HepG2 (cell line): ENCODE results near the gene NFIL3. TPM values are rescaled to one million over a fixed set of nuclear protein-coding genes. Genes with fewer than 3 reads are reported as not detected.

Experiments
- ATAC-seq: fragments of 200-7000 bp; cut with Tn5 transposase; 3 replicates; pipeline ENCODE4 v1.9.1; 2020; ENCODE audit warnings: mild to moderate bottlenecking, moderate library complexity
- BruUV-seq: library from RNA; stranded (reverse); fragments of 400-500 nt; replicated peaks from 2 replicates; lab custom pipeline; 2021; lab: Mats Ljungman, UMichigan
- CTCF ChIA-PET: fragments of 300-600 bp; formaldehyde crosslinking; extraction: SDS; loops from one replicate; lab custom pipeline; 2021; ENCODE audit warnings: low total read pairs, inconsistent platforms, low intra/inter-chr PET ratio; lab: Yijun Ruan, JAX
- POLR2A ChIA-PET: fragments of 350-600 bp; sonication (Branson Sonifier 250); formaldehyde crosslinking; loops from one replicate; lab custom pipeline; 2020; ENCODE audit warnings: antibody characterized with exemption, inconsistent platforms; lab: Yijun Ruan, JAX
- DNase-seq: peaks from one replicate; pipeline ENCODE4 v3.0.0-alpha.2; 2015; ENCODE audit warnings: low spot score
- FAIRE-seq: peaks from 3 replicates; lab custom pipeline; 2011; peaks lifted over from hg19 to GRCh38; lab: Jason Lieb, UNC
- H2AFZ ChIP-seq: one replicate; pipeline ENCODE4 v1.6.1; 2011; ENCODE audit warnings: low read length, inconsistent platforms
- H3K27ac ChIP-seq: fragments of 300-600 bp; 3 replicates; pipeline ENCODE4 v1.8.0; 2011; ENCODE audit warnings: mixed run types, mild to moderate bottlenecking, mixed read lengths, low read length, inconsistent platforms; ENCODE audit not compliant: insufficient read depth; ENCODE audit errors: extremely low read length
- H3K27me3 ChIP-seq, 2 experiments: fragments of 200-600 bp in 1 of 2; 2 replicates in 1 of 2; 3 replicates in 1 of 2; pipeline versions ENCODE4 v1.6.0 to v1.8.0; 2011; ENCODE audit warnings: low read length in 2 of 2, mild to moderate bottlenecking in 2 of 2, moderate library complexity in 2 of 2, inconsistent platforms in 1 of 2; ENCODE audit not compliant: insufficient read depth in 2 of 2, control insufficient read depth in 1 of 2
- H3K36me3 ChIP-seq, 2 experiments: fragments of 200-600 bp in 1 of 2; replicated peaks in 1 of 2; 2 replicates in 1 of 2; 3 replicates in 1 of 2; pipeline versions ENCODE4 v1.5.1 to v1.8.0; 2011; ENCODE audit warnings: low read length in 2 of 2, inconsistent platforms in 1 of 2; ENCODE audit not compliant: insufficient read depth in 2 of 2, control insufficient read depth in 1 of 2
- H3K4me1 ChIP-seq: 2 replicates; pipeline ENCODE4 v1.5.1; 2012; ENCODE audit warnings: low read length, inconsistent platforms; ENCODE audit not compliant: insufficient read depth
- H3K4me2 ChIP-seq: 2 replicates; pipeline ENCODE4 v1.6.0; 2011; ENCODE audit warnings: low read depth, low read length, inconsistent platforms
- H3K4me3 ChIP-seq, 3 experiments: fragments of 200-600 bp in 1 of 3; sonication (generic), shearing (Covaris generic) in 1 of 3; replicated peaks in 1 of 3; 2 replicates each; pipeline ENCODE4 v1.5.1; 2011 to 2016; ENCODE audit warnings: low read length in 3 of 3, inconsistent platforms in 2 of 3, low read depth in 2 of 3, mild to moderate bottlenecking in 2 of 3, control low read depth in 1 of 3, mixed read lengths in 1 of 3; ENCODE audit not compliant: insufficient read depth in 1 of 3
- H3K79me2 ChIP-seq: one replicate; pipeline ENCODE4 v1.6.1; 2011; ENCODE audit warnings: low read length, inconsistent platforms; ENCODE audit not compliant: insufficient read depth
- H3K9ac ChIP-seq: 2 replicates; pipeline ENCODE4 v1.6.0; 2011; ENCODE audit warnings: mild to moderate bottlenecking, low read depth, low read length, inconsistent platforms; ENCODE audit not compliant: insufficient read depth
- H3K9me3 ChIP-seq: 2 replicates; pipeline ENCODE4 v1.5.1; 2012; ENCODE audit warnings: mild to moderate bottlenecking, low read length
- H4K20me1 ChIP-seq: 2 replicates; pipeline ENCODE4 v1.6.0; 2011; ENCODE audit warnings: inconsistent platforms, mild to moderate bottlenecking, low read length, moderate library complexity; ENCODE audit not compliant: insufficient read depth
- CTCF ChIP-seq: sonication (generic); formaldehyde crosslinking; IDR thresholded peaks from 2 replicates; pipeline ENCODE4 v1.5.0; 2020; ENCODE audit warnings: mild to moderate bottlenecking, missing genetic modification reagents, moderate library complexity
- HNF4G ChIP-seq, 2 experiments: sonication (generic) in 1 of 2; formaldehyde crosslinking in 1 of 2; IDR thresholded peaks; 2 replicates each; pipeline versions ENCODE4 v1.4.0 to v1.6.1; 2011 to 2020; ENCODE audit warnings: borderline replicate concordance in 2 of 2, low read depth in 2 of 2, mild to moderate bottlenecking in 2 of 2, low read length in 1 of 2, missing genetic modification reagents in 1 of 2, moderate library complexity in 1 of 2
- KAT7 ChIP-seq: IDR thresholded peaks from 2 replicates; pipeline ENCODE4 v1.6.1; 2018; ENCODE audit warnings: borderline replicate concordance, missing compliant biosample characterization
- MED13 ChIP-seq: sonication (generic); formaldehyde crosslinking; IDR thresholded peaks from 2 replicates; pipeline ENCODE4 v1.5.0; 2020; ENCODE audit warnings: missing genetic modification reagents
- NFATC3 ChIP-seq: sonication (generic); formaldehyde crosslinking; IDR thresholded peaks from 2 replicates; pipeline ENCODE4 v1.5.1; 2020; ENCODE audit warnings: mild to moderate bottlenecking, missing genetic modification reagents
- PHF8 ChIP-seq: sonication (generic); formaldehyde crosslinking; IDR thresholded peaks from 2 replicates; pipeline ENCODE4 v1.5.0; 2020; ENCODE audit warnings: missing genetic modification reagents
- PRPF4 ChIP-seq: fragments of 200-400 bp; formaldehyde crosslinking; IDR thresholded peaks from 2 replicates; pipeline ENCODE4 v1.6.1; 2016; ENCODE audit warnings: low read length, low read depth; ENCODE audit not compliant: poor library complexity, severe bottlenecking
- SIN3B ChIP-seq: fragments of 150-350 bp; IDR thresholded peaks from 2 replicates; pipeline ENCODE4 v1.6.1; 2014; ENCODE audit warnings: low read length
- TP53 ChIP-seq: sonication (generic); formaldehyde crosslinking; conservative IDR thresholded peaks from 2 replicates; pipeline ENCODE4 v1.4.0; 2020; ENCODE audit warnings: missing genetic modification reagents
- ZBTB46 ChIP-seq: sonication (generic); formaldehyde crosslinking; IDR thresholded peaks from 2 replicates; pipeline ENCODE4 v1.4.0; 2020; ENCODE audit warnings: mild to moderate bottlenecking, missing genetic modification reagents, borderline replicate concordance
- ZFP37 ChIP-seq: sonication (generic); formaldehyde crosslinking; IDR thresholded peaks from 2 replicates; pipeline ENCODE4 v1.4.0; 2020; ENCODE audit warnings: missing genetic modification reagents, borderline replicate concordance
- ZNF607 ChIP-seq: sonication (generic); formaldehyde crosslinking; IDR thresholded peaks from 2 replicates; pipeline ENCODE4 v1.5.1; 2020; ENCODE audit warnings: missing genetic modification reagents, mild to moderate bottlenecking, borderline replicate concordance
- WGBS: methylation state at CpG from one replicate; pipeline ENCODE4 v1.1.6; 2017; ENCODE audit warnings: low lambda C conversion rate; 5-methylcytosine and 5-hydroxymethylcytosine counted together
- in situ Hi-C: cut with HindIII; loops from 2 replicates; pipeline ENCODE4 v1.10.0; 2017; ENCODE audit warnings: low pct_unique_long_range_greater_than_20kb; ENCODE audit not compliant: extremely low pct_ligation_motif_present
- intact Hi-C: fragments of 100-400 bp; cut with micrococcal nuclease; formaldehyde crosslinking; loops from one replicate; pipeline ENCODE4 v1.10.0; 2022; ENCODE audit not compliant: unreplicated experiment
- polyA plus RNA-seq, 8 experiments: library from polyadenylated mRNA; depleted of rRNA in 3 of 8; stranded (reverse) in 7 of 8; unstranded in 1 of 8; fragments of >200 nt; fragmentation: Illumina TruSeq in 4 of 8; extraction: Trizol in 4 of 8; gene quantifications; 2 replicates each; pipeline versions ENCODE4 v1.2.1 to v1.2.3, GENCODE V29; 2011 to 2016; ENCODE audit warnings: low read depth in 4 of 8, missing spikeins in 1 of 8, mixed read lengths in 1 of 8; ENCODE audit not compliant: insufficient read depth in 1 of 8
- total RNA-seq, 5 experiments: library from RNA; depleted of rRNA; stranded (reverse); fragments of >200 nt; fragmentation: Illumina TruSeq; extraction: Trizol; gene quantifications; 2 replicates each; pipeline ENCODE4 v1.2.3, GENCODE V29; 2016; ENCODE audit warnings: low read depth in 1 of 5
- TF ChIP-seq, protein P1 (sequence below): fragments of 450-650 bp; IDR thresholded peaks from 2 replicates; pipeline ENCODE4 v1.6.1; 2016
- TF ChIP-seq, protein P2 (sequence below): sonication (generic); formaldehyde crosslinking; IDR thresholded peaks from 2 replicates; pipeline ENCODE4 v1.5.0; 2020; ENCODE audit warnings: missing genetic modification reagents

NFIL3 gene
- total and polyA plus RNA-seq, 2 of the 13 experiments (the other 11 are each of a cell fraction or from before 2014, with no cell fraction given) = 46.6 to 54.2 TPM

DNA sequence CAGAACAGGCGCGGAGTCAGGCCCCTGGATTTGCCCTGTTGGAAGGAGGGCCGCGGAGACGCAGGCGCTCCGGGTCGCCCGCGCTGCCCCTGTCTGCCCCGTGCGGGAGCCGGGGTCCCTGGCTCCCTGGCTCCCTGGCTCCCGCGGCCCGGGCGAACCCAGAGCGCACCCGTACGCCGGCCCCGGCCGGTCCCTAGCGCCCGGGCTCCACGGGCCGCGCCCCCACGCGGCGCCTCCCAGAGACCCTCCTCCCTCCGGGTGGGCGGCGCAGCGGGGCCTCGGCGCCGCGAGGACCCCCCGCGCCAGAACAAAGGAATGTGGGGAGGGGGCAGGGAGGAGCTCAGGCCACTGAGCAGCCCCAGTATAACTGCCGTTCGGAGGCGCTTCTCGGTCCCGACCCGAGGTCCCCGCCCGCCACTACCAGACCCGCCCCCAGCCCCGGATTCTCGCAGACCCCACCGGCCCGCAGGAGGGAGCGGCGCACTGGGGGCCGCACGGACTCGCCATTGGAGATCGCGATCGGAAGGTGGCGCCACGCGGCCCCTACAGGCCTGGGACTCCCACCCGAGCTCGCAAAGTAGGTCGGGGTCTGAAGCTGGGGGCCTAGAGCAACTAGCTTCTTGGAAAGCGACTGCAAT lies 2.4 kb downstream of the NFIL3 start (continued):
- TF ChIP-seq HNF4G (IDR thresholded peaks at IDR 0.05; ENCODE audit: borderline replicate concordance, low read depth, low read length) (no peak), HNF4G (CRISPR knock-in tag; IDR thresholded peaks at IDR 0.05; ENCODE audit: borderline replicate concordance, low read depth) (no peak; the same call in 1 of the 2 replicates), SIN3B (no peak), TP53 (CRISPR knock-in tag) (no peak), ZFP37 (CRISPR knock-in tag) (no peak)
- TF ChIP-seq, protein P1, sequence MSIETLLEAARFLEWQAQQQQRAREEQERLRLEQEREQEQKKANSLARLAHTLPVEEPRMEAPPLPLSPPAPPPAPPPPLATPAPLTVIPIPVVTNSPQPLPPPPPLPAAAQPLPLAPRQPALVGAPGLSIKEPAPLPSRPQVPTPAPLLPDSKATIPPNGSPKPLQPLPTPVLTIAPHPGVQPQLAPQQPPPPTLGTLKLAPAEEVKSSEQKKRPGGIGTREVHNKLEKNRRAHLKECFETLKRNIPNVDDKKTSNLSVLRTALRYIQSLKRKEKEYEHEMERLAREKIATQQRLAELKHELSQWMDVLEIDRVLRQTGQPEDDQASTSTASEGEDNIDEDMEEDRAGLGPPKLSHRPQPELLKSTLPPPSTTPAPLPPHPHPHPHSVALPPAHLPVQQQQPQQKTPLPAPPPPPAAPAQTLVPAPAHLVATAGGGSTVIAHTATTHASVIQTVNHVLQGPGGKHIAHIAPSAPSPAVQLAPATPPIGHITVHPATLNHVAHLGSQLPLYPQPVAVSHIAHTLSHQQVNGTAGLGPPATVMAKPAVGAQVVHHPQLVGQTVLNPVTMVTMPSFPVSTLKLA = no peak

GRCh38 chr9:91420501-91421127 lies 3.0 kb downstream of the NFIL3 start:
- Histone ChIP-seq H3K27me3 (no peaks in the 10 kb centered on the region; a peak in 1 of 5 replicates), H4K20me1 (peaks cover 70% of the 10 kb centered on the region), H2AFZ (no peak overlapping the region), H3K4me2 (peak overlapping the region; percentile 93), H3K36me3 (peaks cover 0 to 6% of the 10 kb centered on the region in 2 experiments; a peak in 3 of 5 replicates), H3K4me3 (peak overlapping the region; percentile 87 to 98 (median 91)), H3K9me3 (no peaks in the 10 kb centered on the region), H3K4me1 (peaks cover 55% of the 10 kb centered on the region), H3K9ac (peak overlapping the region; percentile 79), H3K27ac (peak overlapping the region; percentile 83), H3K79me2 (peaks cover 93% of the 10 kb centered on the region)
- intact Hi-C loops (loop anchor here (1.0 kb wide), 1 partner anchor 58 kb away; no protein-coding TSS in a partner anchor), in situ Hi-C loops (loop anchor here (5.0 kb wide), 2 partner anchors 58 to 228 kb away; partner anchors contain the start of gene AUH)
- POLR2A ChIA-PET = interaction anchor here (1.4 to 6.3 kb wide), 7 partner anchors 10 to 384 kb away, joined by 5 to 53 read pairs (median 9); no protein-coding TSS in a partner anchor
- BruUV-seq = TSS peak; percentile 9
- 2% methylated on average over 15 of the region's 16 CpGs for WGBS
- CTCF ChIA-PET = no interaction called here
- ATAC-seq = no peak
- FAIRE-seq = peak; percentile 43
- peak; percentile 9 for DNase-seq
- no peak for TF ChIP-seq SIN3B
- TF ChIP-seq PHF8 = peak; percentile 25; the same call in 1 of the 2 replicates
- TF ChIP-seq MED13 (CRISPR knock-in tag) = no peak
- TF ChIP-seq NFATC3 = no peak
- TF ChIP-seq ZNF607 (CRISPR knock-in tag) = 0 out of 2 replicates have a peak, but pooled peaks have one; percentile 19
- no peak for TF ChIP-seq CTCF (CRISPR knock-in tag)
- no peak for TF ChIP-seq PRPF4
- TF ChIP-seq KAT7 (CRISPR knock-in tag) = no peak
- no peak for TF ChIP-seq ZBTB46 (CRISPR knock-in tag)
- TF ChIP-seq, protein P2, sequence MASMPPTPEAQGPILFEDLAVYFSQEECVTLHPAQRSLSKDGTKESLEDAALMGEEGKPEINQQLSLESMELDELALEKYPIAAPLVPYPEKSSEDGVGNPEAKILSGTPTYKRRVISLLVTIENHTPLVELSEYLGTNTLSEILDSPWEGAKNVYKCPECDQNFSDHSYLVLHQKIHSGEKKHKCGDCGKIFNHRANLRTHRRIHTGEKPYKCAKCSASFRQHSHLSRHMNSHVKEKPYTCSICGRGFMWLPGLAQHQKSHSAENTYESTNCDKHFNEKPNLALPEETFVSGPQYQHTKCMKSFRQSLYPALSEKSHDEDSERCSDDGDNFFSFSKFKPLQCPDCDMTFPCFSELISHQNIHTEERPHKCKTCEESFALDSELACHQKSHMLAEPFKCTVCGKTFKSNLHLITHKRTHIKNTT (CRISPR knock-in tag) = no peak
